GM12878 (cell line): Measurements from ENCODE around the gene PCP2. TPM values are rescaled to one million over a fixed set of nuclear protein-coding genes. Genes with fewer than 3 reads are reported as not detected.

ENCODE experiments used
- ATAC-seq: fragments of 200-7000 bp; cut with Tn5 transposase; 3 replicates; pipeline ENCODE4 v1.9.1; 2020; ENCODE audit warnings: mild to moderate bottlenecking, moderate library complexity
- BruUV-seq: library from RNA; stranded (reverse); fragments of 400-500 nt; replicated peaks from 2 replicates; lab custom pipeline; 2021; lab: Mats Ljungman, UMichigan
- CTCF ChIA-PET: fragments of 300-600 bp; sonication (Branson Sonifier 250); formaldehyde crosslinking; extraction: SDS; loops from one replicate; lab custom pipeline; 2021; ENCODE audit warnings: inconsistent platforms; lab: Yijun Ruan, JAX
- POLR2A ChIA-PET: fragments of 350-600 bp; formaldehyde crosslinking; extraction: SDS; loops from one replicate; lab custom pipeline; 2021; ENCODE audit warnings: inconsistent platforms; lab: Charles Lee
- RAD21 ChIA-PET: fragments of 300-600 bp; sonication (Branson Sonifier 250); formaldehyde crosslinking; loops from one replicate; lab custom pipeline; 2023; ENCODE audit warnings: antibody characterized with exemption; ENCODE audit not compliant: unreplicated experiment; lab: Charles Lee
- SMC1A ChIA-PET: fragments of 300-600 bp; sonication (Branson Sonifier 250); formaldehyde crosslinking; loops from one replicate; lab custom pipeline; 2023; ENCODE audit not compliant: unreplicated experiment, uncharacterized antibody; lab: Charles Lee
- DNase-seq: peaks from one replicate; pipeline ENCODE4 v3.0.0-alpha.2; 2011; ENCODE audit warnings: low read depth, low spot score
- FAIRE-seq: peaks from 3 replicates; lab custom pipeline; 2011; peaks lifted over from hg19 to GRCh38; lab: Jason Lieb, UNC
- H2AFZ ChIP-seq: 2 replicates; pipeline ENCODE4 v1.6.0; 2011; ENCODE audit warnings: low read depth, low read length, control low read depth; ENCODE audit not compliant: control insufficient read depth
- H3K27ac ChIP-seq: 2 replicates; pipeline ENCODE4 v1.5.1; 2011; ENCODE audit warnings: control low read depth; ENCODE audit not compliant: control insufficient read depth, insufficient read depth
- H3K27me3 ChIP-seq, 2 experiments: replicated peaks in 1 of 2; 2 replicates each; pipeline versions ENCODE4 v1.6.0 to v1.6.1; 2011; ENCODE audit warnings: low read length in 1 of 2; ENCODE audit not compliant: control insufficient read depth in 2 of 2, insufficient read depth in 2 of 2
- H3K36me3 ChIP-seq, 2 experiments: 2 replicates each; pipeline ENCODE4 v1.5.1; 2011; ENCODE audit warnings: low read length in 1 of 2; ENCODE audit not compliant: control insufficient read depth in 2 of 2, insufficient read depth in 2 of 2
- H3K4me1 ChIP-seq: 2 replicates; pipeline ENCODE4 v1.6.1; 2011; ENCODE audit warnings: mild to moderate bottlenecking, low read length, moderate library complexity, mixed read lengths; ENCODE audit not compliant: control insufficient read depth, insufficient read depth
- H3K4me2 ChIP-seq: 2 replicates; pipeline ENCODE4 v1.6.0; 2011; ENCODE audit warnings: control low read depth; ENCODE audit not compliant: control insufficient read depth, insufficient read depth
- H3K4me3 ChIP-seq: fragments of 200-600 bp; sonication (generic); 2 replicates; pipeline ENCODE4 v1.5.1; 2016
- H3K79me2 ChIP-seq: 2 replicates; pipeline ENCODE4 v1.6.0; 2011; ENCODE audit warnings: low read length; ENCODE audit not compliant: control insufficient read depth, insufficient read depth
- H3K9ac ChIP-seq: 2 replicates; pipeline ENCODE4 v1.8.0; 2011; ENCODE audit warnings: low read length, control low read depth, mixed read lengths; ENCODE audit not compliant: control insufficient read depth, insufficient read depth
- H3K9me3 ChIP-seq: replicated peaks from 3 replicates; pipeline ENCODE4 v1.5.1; 2011; ENCODE audit warnings: mild to moderate bottlenecking, low read length; ENCODE audit not compliant: control insufficient read depth, insufficient read depth
- H4K20me1 ChIP-seq: 2 replicates; pipeline ENCODE4 v1.6.0; 2011; ENCODE audit not compliant: control insufficient read depth, insufficient read depth
- CBFB ChIP-seq: IDR thresholded peaks from 2 replicates; pipeline ENCODE4 v1.6.1; 2016; ENCODE audit warnings: antibody characterized with exemption, low read depth
- CHD2 ChIP-seq: IDR thresholded peaks from 2 replicates; pipeline ENCODE4 v1.6.1; 2011; ENCODE audit warnings: low read depth, low read length, improper control_type of control experiment, borderline replicate concordance
- IKZF2 ChIP-seq, 2 experiments: fragments of 450-650 bp; IDR thresholded peaks; 2 replicates each; pipeline ENCODE4 v1.6.1; 2017; ENCODE audit warnings: mild to moderate bottlenecking in 2 of 2, moderate library complexity in 2 of 2
- NR2C1 ChIP-seq: fragments of 450-650 bp; IDR thresholded peaks from 2 replicates; pipeline ENCODE4 v1.6.1; 2017; ENCODE audit warnings: antibody characterized with exemption, mild to moderate bottlenecking, moderate library complexity
- SMAD1 ChIP-seq: fragments of 450-650 bp; IDR thresholded peaks from 2 replicates; pipeline ENCODE4 v1.6.1; 2018; ENCODE audit warnings: mild to moderate bottlenecking, low read depth; ENCODE audit not compliant: partially characterized antibody
- TAF1 ChIP-seq: IDR thresholded peaks from 2 replicates; pipeline ENCODE4 v1.6.1; 2011; ENCODE audit warnings: mild to moderate bottlenecking, low read depth, low read length, borderline replicate concordance
- WGBS: methylation state at CpG from one replicate; pipeline ENCODE4 v1.1.6; 2016; ENCODE audit warnings: low lambda C conversion rate; ENCODE audit not compliant: insufficient replicate concordance, insufficient coverage; ENCODE audit errors: missing lambda C conversion rate; 5-methylcytosine and 5-hydroxymethylcytosine counted together
- in situ Hi-C: fragments of 300-500 bp; cut with MboI; formaldehyde crosslinking; loops from 9 replicates; pipeline ENCODE4 v1.14.3; 2018; ENCODE audit warnings: mixed read lengths
- intact Hi-C: fragments of 100-400 bp; cut with micrococcal nuclease; formaldehyde crosslinking; loops from one replicate; pipeline ENCODE4 v1.14.2; 2022; ENCODE audit not compliant: unreplicated experiment
- polyA plus RNA-seq, 11 experiments: library from polyadenylated mRNA; depleted of rRNA in 4 of 11; unstranded in 6 of 11; stranded (reverse) in 5 of 11; fragments of >200 nt; fragmentation: Nextera tagmentation in 4 of 11; fragmentation: Illumina TruSeq in 1 of 11; extraction: Ambion mirVana in 4 of 11; extraction: Trizol in 1 of 11; gene quantifications; 1 replicate in 1 of 11; 2 replicates in 10 of 11; pipeline versions ENCODE4 v1.2.1 to v1.2.3, GENCODE V29; 2011 to 2016; ENCODE audit warnings: inconsistent platforms in 2 of 11, missing spikeins in 2 of 11, low read depth in 1 of 11
- total RNA-seq, 4 experiments: library from RNA; depleted of rRNA in 3 of 4; stranded (reverse); fragments of >200 nt in 3 of 4; fragmentation: Illumina TruSeq in 1 of 4; extraction: Trizol in 1 of 4; gene quantifications; 2 replicates each; pipeline versions ENCODE4 v1.2.1 to v1.2.3, GENCODE V29; 2013 to 2021
- TF ChIP-seq, protein P1 (sequence below): fragments of 450-650 bp; formaldehyde crosslinking; IDR thresholded peaks from 2 replicates; pipeline ENCODE4 v1.4.0; 2020; ENCODE audit warnings: mild to moderate bottlenecking, moderate library complexity
- TF ChIP-seq, protein P2 (sequence below): fragments of 450-650 bp; IDR thresholded peaks from 2 replicates; pipeline ENCODE4 v1.6.1; 2017; ENCODE audit warnings: borderline replicate concordance

Gene PCP2
- total and polyA plus RNA-seq, 10 of the 15 experiments (the other 5 are each of a cell fraction or from before 2014, with no cell fraction given), result 0.10 to 0.62 (median 0.31) TPM; not detected in 5

DNA sequence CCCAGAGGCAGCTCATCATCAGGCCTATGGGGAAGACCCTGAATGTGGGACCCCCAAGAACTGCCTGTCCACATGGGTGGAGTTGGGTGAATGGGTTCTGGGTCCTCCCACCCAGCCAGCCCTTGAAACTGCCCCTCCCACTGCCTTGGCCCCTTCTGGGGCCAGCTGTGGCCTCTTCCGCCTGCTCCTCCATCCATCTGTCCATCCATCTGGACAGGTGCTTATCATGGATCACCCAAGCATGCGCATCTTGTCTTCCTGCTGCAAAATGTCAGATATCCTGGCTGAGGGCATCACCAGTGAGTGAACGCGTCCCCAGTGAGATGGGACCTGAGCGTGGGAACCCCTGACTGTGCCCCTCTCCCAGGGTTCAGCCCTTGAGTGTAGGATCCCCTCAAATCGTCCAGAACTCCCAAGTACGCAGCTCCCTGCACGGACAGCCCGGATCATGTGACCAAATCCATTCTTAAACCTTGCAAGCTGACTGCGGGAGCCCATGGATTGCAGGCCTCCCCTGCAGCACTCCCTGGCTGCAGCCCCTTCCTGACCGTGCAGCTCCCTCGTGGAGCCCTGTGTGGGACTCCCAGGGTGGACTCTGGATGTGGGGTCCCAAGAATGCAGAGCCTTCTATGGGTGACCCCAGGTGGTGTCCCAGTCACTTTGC is 5.4 kb upstream of the PCP2 start:
- ChIA-PET RAD21 (interaction anchor here (1.3 kb wide), 1 partner anchor 71 kb away, joined by 3 read pairs; no protein-coding TSS in a partner anchor), SMC1A (interaction anchor here (1.3 to 1.4 kb wide), 2 partner anchors 9 to 71 kb away, joined by 4 read pairs; partner anchors contain the start of genes PET100 and XAB2), POLR2A (interaction anchor here (0.7 to 1.8 kb wide), 2 partner anchors 22 to 28 kb away, joined by 3 to 6 read pairs; no protein-coding TSS in a partner anchor), CTCF (interaction anchor here (1.3 to 2.2 kb wide), 4 partner anchors 13 to 261 kb away, joined by 3 to 12 read pairs (median 6); no protein-coding TSS in a partner anchor)
- no peak overlapping the region for H3K4me3 ChIP-seq
- no peaks in the 10 kb centered on the region; the same call in 2 of the 3 replicates for H3K9me3 ChIP-seq
- whole genome bisulfite sequencing, result 91% methylated on average over 11 of the region's 12 CpGs
- H4K20me1 ChIP-seq, result no peaks in the 10 kb centered on the region
- BruUV-seq, result no TSS peak
- TF ChIP-seq CHD2, result no peak
- no peak for TF ChIP-seq TAF1
- no peak for TF ChIP-seq CBFB
- TF ChIP-seq, protein P1, sequence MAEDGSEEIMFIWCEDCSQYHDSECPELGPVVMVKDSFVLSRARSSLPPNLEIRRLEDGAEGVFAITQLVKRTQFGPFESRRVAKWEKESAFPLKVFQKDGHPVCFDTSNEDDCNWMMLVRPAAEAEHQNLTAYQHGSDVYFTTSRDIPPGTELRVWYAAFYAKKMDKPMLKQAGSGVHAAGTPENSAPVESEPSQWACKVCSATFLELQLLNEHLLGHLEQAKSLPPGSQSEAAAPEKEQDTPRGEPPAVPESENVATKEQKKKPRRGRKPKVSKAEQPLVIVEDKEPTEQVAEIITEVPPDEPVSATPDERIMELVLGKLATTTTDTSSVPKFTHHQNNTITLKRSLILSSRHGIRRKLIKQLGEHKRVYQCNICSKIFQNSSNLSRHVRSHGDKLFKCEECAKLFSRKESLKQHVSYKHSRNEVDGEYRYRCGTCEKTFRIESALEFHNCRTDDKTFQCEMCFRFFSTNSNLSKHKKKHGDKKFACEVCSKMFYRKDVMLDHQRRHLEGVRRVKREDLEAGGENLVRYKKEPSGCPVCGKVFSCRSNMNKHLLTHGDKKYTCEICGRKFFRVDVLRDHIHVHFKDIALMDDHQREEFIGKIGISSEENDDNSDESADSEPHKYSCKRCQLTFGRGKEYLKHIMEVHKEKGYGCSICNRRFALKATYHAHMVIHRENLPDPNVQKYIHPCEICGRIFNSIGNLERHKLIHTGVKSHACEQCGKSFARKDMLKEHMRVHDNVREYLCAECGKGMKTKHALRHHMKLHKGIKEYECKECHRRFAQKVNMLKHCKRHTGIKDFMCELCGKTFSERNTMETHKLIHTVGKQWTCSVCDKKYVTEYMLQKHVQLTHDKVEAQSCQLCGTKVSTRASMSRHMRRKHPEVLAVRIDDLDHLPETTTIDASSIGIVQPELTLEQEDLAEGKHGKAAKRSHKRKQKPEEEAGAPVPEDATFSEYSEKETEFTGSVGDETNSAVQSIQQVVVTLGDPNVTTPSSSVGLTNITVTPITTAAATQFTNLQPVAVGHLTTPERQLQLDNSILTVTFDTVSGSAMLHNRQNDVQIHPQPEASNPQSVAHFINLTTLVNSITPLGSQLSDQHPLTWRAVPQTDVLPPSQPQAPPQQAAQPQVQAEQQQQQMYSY, result no peak
- no peak for TF ChIP-seq IKZF2 (IDR thresholded peaks at IDR 0.05)
- TF ChIP-seq NR2C1, result no peak
- no peak for TF ChIP-seq SMAD1
- TF ChIP-seq, protein P2, sequence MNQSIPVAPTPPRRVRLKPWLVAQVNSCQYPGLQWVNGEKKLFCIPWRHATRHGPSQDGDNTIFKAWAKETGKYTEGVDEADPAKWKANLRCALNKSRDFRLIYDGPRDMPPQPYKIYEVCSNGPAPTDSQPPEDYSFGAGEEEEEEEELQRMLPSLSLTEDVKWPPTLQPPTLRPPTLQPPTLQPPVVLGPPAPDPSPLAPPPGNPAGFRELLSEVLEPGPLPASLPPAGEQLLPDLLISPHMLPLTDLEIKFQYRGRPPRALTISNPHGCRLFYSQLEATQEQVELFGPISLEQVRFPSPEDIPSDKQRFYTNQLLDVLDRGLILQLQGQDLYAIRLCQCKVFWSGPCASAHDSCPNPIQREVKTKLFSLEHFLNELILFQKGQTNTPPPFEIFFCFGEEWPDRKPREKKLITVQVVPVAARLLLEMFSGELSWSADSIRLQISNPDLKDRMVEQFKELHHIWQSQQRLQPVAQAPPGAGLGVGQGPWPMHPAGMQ, result no peak
- intact Hi-C loops, result no loop called here
- no peak overlapping the region for H3K9ac ChIP-seq
- H2AFZ ChIP-seq, result no peak overlapping the region
- ATAC-seq (no peak), DNase-seq (no peak), FAIRE-seq (no peak)
- no peaks in the 10 kb centered on the region for H3K27me3 ChIP-seq
- H3K4me2 ChIP-seq, result no peak overlapping the region
- in situ Hi-C loops, result no loop called here
- no peak overlapping the region for H3K27ac ChIP-seq
- peaks cover 14% of the 10 kb centered on the region for H3K4me1 ChIP-seq
- peaks cover 0 to 7% of the 10 kb centered on the region in 2 experiments; a peak in 2 of 4 replicates for H3K36me3 ChIP-seq
- peaks cover 18% of the 10 kb centered on the region for H3K79me2 ChIP-seq
